Caco-2 (cell line): ENCODE measurements around the gene JMJD6. TPM values are rescaled to one million over a fixed set of nuclear protein-coding genes. Genes with fewer than 3 reads are reported as not detected.

ENCODE experiments used
- BruUV-seq: library from RNA; stranded (reverse); fragments of 400-500 nt; replicated peaks from 2 replicates; lab custom pipeline; 2021; lab: Mats Ljungman, UMichigan
- CTCF ChIA-PET: fragments of 300-600 bp; sonication (Branson Sonifier 250); formaldehyde crosslinking; loops from one replicate; lab custom pipeline; 2022; ENCODE audit warnings: antibody characterized with exemption; lab: Charles Lee
- POLR2A ChIA-PET: fragments of 300-600 bp; sonication (Branson Sonifier 250); formaldehyde crosslinking; loops from one replicate; lab custom pipeline; 2022; ENCODE audit warnings: antibody characterized with exemption; lab: Charles Lee
- DNase-seq, 2 experiments: peaks; one replicate each; pipeline versions ENCODE4 v3.0.0 to v3.0.0-alpha.2; 2020 to 2022
- H3K27me3 ChIP-seq: replicated peaks from 2 replicates; pipeline ENCODE4 v1.6.0; 2011; ENCODE audit warnings: low read length; ENCODE audit not compliant: control insufficient read depth, insufficient read depth
- H3K36me3 ChIP-seq: 2 replicates; pipeline ENCODE4 v1.5.1; 2011; ENCODE audit warnings: low read length; ENCODE audit not compliant: control insufficient read depth, insufficient read depth
- H3K4me1 ChIP-seq: fragments of 250-450 bp; sonication (Bioruptor Pico); 2 replicates; pipeline ENCODE4 v1.5.1; 2020; ENCODE audit warnings: mild to moderate bottlenecking
- H3K4me3 ChIP-seq: 2 replicates; pipeline ENCODE4 v1.5.1; 2011; ENCODE audit warnings: low read depth, mild to moderate bottlenecking, control low read depth, low read length
- H3K9me3 ChIP-seq: fragments of 250-450 bp; sonication (Bioruptor Pico); 2 replicates; pipeline ENCODE4 v1.5.1; 2020; ENCODE audit warnings: mild to moderate bottlenecking, moderate library complexity
- H3K27ac Mint-ChIP-seq: one replicate; pipeline ENCODE4 v1.8.0; 2022; ENCODE audit warnings: mixed read lengths; ENCODE audit not compliant: unreplicated experiment
- H3K27me3 Mint-ChIP-seq: one replicate; pipeline ENCODE4 v1.8.0; 2022; ENCODE audit warnings: mixed read lengths; ENCODE audit not compliant: insufficient read depth, unreplicated experiment
- H3K36me3 Mint-ChIP-seq: one replicate; pipeline ENCODE4 v1.8.0; 2022; ENCODE audit warnings: mild to moderate bottlenecking, mixed read lengths; ENCODE audit not compliant: insufficient read depth, unreplicated experiment
- H3K4me1 Mint-ChIP-seq: one replicate; pipeline ENCODE4 v1.8.0; 2022; ENCODE audit warnings: low read depth, mixed read lengths; ENCODE audit not compliant: unreplicated experiment
- H3K4me3 Mint-ChIP-seq: one replicate; pipeline ENCODE4 v1.8.0; 2022; ENCODE audit warnings: mild to moderate bottlenecking, moderate library complexity, mixed read lengths; ENCODE audit not compliant: unreplicated experiment
- H3K9me3 Mint-ChIP-seq: one replicate; pipeline ENCODE4 v1.8.0; 2022; ENCODE audit warnings: mixed read lengths; ENCODE audit not compliant: unreplicated experiment
- intact Hi-C: fragments of 100-400 bp; cut with micrococcal nuclease; formaldehyde crosslinking; loops from one replicate; pipeline ENCODE4 v1.10.0; 2022; ENCODE audit not compliant: unreplicated experiment
- total RNA-seq: library from RNA; stranded (reverse); gene quantifications from 2 replicates; pipeline ENCODE4 v1.2.3, GENCODE V29; 2022
- TF ChIP-seq, protein P1 (sequence below), 2 experiments: fragments of 200-600 bp in 1 of 2; IDR thresholded peaks; 1 replicate in 1 of 2; 2 replicates in 1 of 2; pipeline versions ENCODE4 v1.5.1 to v1.8.0; 2011 to 2022; ENCODE audit warnings: antibody characterized with exemption in 1 of 2, control low read depth in 1 of 2, inconsistent platforms in 1 of 2, low read depth in 1 of 2, low read length in 1 of 2, mild to moderate bottlenecking in 1 of 2, moderate library complexity in 1 of 2; ENCODE audit not compliant: insufficient read depth in 1 of 2, severe bottlenecking in 1 of 2, unreplicated experiment in 1 of 2

JMJD6 gene
- total RNA-seq, 1 experiment from 2014 or later, result 37.4 TPM

DNA sequence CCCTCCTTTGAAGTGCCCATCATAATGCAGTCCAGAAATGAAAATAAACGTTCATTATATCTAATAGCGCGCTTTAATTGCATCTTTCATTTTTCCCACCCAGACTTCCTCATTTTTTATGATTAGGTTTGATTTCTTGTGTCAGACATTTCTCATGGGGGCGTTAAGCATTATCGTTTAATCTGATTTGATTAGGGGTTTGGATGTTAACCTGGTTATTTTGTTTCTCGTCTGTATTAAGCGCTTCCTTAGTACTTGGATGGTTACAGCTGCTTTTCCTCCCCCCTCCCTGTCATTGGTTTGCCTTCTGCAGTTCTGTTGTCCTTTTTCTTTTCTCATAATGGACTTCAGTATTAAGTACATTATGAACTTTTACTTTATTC, 12.1 kb upstream of the JMJD6 start:
- no peak for DNase-seq
- no peaks in the 10 kb centered on the region for H3K9me3 Mint-ChIP-seq
- TF ChIP-seq, protein P1, sequence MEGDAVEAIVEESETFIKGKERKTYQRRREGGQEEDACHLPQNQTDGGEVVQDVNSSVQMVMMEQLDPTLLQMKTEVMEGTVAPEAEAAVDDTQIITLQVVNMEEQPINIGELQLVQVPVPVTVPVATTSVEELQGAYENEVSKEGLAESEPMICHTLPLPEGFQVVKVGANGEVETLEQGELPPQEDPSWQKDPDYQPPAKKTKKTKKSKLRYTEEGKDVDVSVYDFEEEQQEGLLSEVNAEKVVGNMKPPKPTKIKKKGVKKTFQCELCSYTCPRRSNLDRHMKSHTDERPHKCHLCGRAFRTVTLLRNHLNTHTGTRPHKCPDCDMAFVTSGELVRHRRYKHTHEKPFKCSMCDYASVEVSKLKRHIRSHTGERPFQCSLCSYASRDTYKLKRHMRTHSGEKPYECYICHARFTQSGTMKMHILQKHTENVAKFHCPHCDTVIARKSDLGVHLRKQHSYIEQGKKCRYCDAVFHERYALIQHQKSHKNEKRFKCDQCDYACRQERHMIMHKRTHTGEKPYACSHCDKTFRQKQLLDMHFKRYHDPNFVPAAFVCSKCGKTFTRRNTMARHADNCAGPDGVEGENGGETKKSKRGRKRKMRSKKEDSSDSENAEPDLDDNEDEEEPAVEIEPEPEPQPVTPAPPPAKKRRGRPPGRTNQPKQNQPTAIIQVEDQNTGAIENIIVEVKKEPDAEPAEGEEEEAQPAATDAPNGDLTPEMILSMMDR (IDR thresholded peaks at IDR 0.05; ENCODE audit: insufficient read depth in 1 of 2, low read depth in 1 of 2, low read length in 1 of 2, severe bottlenecking in 1 of 2, unreplicated experiment in 1 of 2), result no peak
- H3K4me1 Mint-ChIP-seq, result peaks cover 21% of the 10 kb centered on the region
- H3K27me3 ChIP-seq, result no peaks in the 10 kb centered on the region
- H3K27me3 Mint-ChIP-seq, result no peaks in the 10 kb centered on the region
- BruUV-seq, result TSS peak; percentile 65
- intact Hi-C loops, result loop anchor here (2.0 kb wide), 1 partner anchor 42 kb away; no protein-coding TSS in a partner anchor
- H3K9me3 ChIP-seq, result no peaks in the 10 kb centered on the region
- H3K4me3 ChIP-seq, result peak overlapping the region; percentile 64
- peaks cover 10% of the 10 kb centered on the region for H3K36me3 ChIP-seq
- CTCF ChIA-PET, result interaction anchor here (1.3 kb wide), 1 partner anchor 11 kb away, joined by 7 read pairs; the partner anchor contains the start of gene METTL23
- peaks cover 16% of the 10 kb centered on the region for H3K4me1 ChIP-seq
- POLR2A ChIA-PET, result interaction anchor here (0.5 to 1.1 kb wide), 4 partner anchors 11 to 181 kb away, joined by 3 to 9 read pairs (median 4); no protein-coding TSS in a partner anchor
- peaks cover 63% of the 10 kb centered on the region for H3K36me3 Mint-ChIP-seq
- H3K27ac Mint-ChIP-seq, result peak overlapping the region; percentile 96
- peak overlapping the region; percentile 96 for H3K4me3 Mint-ChIP-seq

DNA sequence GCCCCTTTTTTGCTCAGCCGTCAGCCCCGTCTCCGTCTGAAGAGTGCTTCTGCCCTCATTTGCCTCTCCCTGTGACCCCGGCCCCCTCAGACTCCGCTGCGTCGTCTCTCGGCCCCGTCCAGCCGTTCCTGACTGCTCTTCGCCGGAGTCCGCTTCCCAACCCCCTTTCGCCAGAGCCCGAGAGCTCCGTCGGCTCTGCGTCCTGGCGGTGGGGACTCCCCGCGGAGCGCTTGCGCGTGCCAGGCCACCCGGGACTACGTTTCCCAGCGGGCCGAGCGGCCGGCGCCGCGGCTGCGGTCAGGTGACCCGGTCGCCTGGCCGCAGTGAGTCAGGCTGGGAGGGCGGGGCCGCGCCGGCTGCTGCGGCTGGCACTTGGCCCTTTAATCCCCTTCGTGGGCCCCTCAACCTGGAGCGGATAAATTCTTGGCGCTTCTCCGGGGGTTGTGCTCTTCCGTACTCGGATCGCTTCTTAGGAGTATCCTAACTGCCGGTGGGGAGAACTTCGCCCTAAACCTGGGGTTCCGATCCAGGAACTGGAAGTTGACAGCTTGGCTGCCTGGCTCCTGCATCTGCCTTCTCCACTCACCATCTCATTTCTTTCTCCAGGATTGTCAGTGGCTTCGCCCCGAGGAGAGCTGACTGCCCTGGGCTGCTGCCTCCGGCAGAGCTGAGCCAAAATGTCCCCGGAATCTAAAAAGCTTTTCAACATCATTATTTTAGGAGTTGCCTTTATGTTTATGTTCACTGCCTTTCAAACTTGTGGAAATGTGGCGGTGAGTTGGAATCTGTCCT, 11.5 kb upstream of the JMJD6 start, which contains the start of gene MFSD11:
Gene MFSD11, plus strand, starts transcription at position 444 of the 792 bp plus-strand sequence. Its CDS starts 234 bp downstream, at position 678.
- peak within 1 kb of the TSS; percentile 96 for H3K4me3 Mint-ChIP-seq
- CTCF ChIA-PET, result interaction anchor here (1.3 kb wide), 1 partner anchor 10 kb away, joined by 7 read pairs; the partner anchor contains the start of gene METTL23
- H3K9me3 Mint-ChIP-seq, result no peaks in the 10 kb centered on the region
- POLR2A ChIA-PET, result interaction anchor here (0.5 to 1.6 kb wide), 9 partner anchors 8 to 1307 kb away, joined by 3 to 9 read pairs (median 3); no protein-coding TSS in a partner anchor
- H3K27ac Mint-ChIP-seq, result peak within 1 kb of the TSS; percentile 96
- H3K36me3 ChIP-seq, result peaks cover 11% of the 10 kb centered on the region
- intact Hi-C loops, result loop anchor here (1.0 to 2.0 kb wide), 2 partner anchors 27 to 43 kb away; no protein-coding TSS in a partner anchor
- DNase-seq, result peak; percentile 94 to 97
- peaks cover 18% of the 10 kb centered on the region for H3K4me1 ChIP-seq
- H3K36me3 Mint-ChIP-seq, result peaks cover 69% of the 10 kb centered on the region
- TF ChIP-seq, protein P1 (IDR thresholded peaks at IDR 0.05; ENCODE audit: insufficient read depth in 1 of 2, low read depth in 1 of 2, low read length in 1 of 2, severe bottlenecking in 1 of 2, unreplicated experiment in 1 of 2), result no peak
- no peaks in the 10 kb centered on the region for H3K27me3 ChIP-seq
- peaks cover 21% of the 10 kb centered on the region for H3K4me1 Mint-ChIP-seq
- H3K9me3 ChIP-seq, result no peaks in the 10 kb centered on the region
- no TSS peak for BruUV-seq
- H3K27me3 Mint-ChIP-seq, result no peaks in the 10 kb centered on the region
- H3K4me3 ChIP-seq, result peak within 1 kb of the TSS; percentile 97

DNA sequence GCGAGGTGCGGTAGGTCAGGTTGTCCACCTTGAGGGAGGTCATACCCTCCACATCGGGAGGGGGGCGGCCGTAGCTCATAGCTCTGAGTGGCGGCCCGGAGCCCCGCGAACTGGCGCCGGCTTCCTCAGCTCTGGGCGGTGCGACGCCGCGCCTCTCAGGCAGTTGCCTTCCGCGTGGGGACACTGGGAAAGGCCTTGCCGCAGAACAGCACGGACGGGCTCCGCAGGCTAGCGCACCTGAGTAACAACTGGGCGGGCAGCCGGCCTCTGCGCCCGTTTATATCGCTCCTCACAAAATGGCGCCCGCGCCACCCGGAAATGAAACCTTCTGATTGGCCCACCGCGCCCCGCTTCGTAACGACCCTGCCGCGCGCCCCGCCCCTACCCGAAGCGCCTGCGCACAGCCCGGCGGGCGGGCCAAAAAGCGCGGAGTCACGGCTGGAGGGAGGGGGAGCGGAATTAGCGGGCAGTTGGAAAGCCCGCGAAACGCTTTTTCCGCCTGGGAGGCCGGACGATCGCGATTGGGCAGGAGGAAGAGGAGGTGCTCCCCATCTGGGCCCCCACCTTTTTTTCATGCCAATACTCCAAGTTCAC, 10.8 kb upstream of the JMJD6 start, which contains the start of gene SRSF2:
Gene SRSF2, minus strand, starts transcription at position 250 of the 594 bp plus-strand sequence. Its CDS starts 171 bp downstream, at position 79.
- intact Hi-C loops, result loop anchor here (1.0 kb wide), 1 partner anchor 26 kb away; no protein-coding TSS in a partner anchor
- no TSS peak for BruUV-seq

More for the DNA sequence above, 10.8 kb upstream of the JMJD6 start, which contains the start of gene SRSF2:
- Mint-ChIP-seq H3K9me3 (no peaks in the 10 kb centered on the region), H3K4me1 (peaks cover 21% of the 10 kb centered on the region), H3K27me3 (no peaks in the 10 kb centered on the region), H3K27ac (peak within 1 kb of the TSS; percentile 96), H3K36me3 (peaks cover 76% of the 10 kb centered on the region), H3K4me3 (peak within 1 kb of the TSS; percentile 96)
- Histone ChIP-seq H3K9me3 (no peaks in the 10 kb centered on the region), H3K4me3 (peak within 1 kb of the TSS; percentile 97), H3K27me3 (no peaks in the 10 kb centered on the region), H3K36me3 (peaks cover 11% of the 10 kb centered on the region), H3K4me1 (peaks cover 18% of the 10 kb centered on the region)
- TF ChIP-seq, protein P1 (IDR thresholded peaks at IDR 0.05; ENCODE audit: insufficient read depth in 1 of 2, low read depth in 1 of 2, low read length in 1 of 2, severe bottlenecking in 1 of 2, unreplicated experiment in 1 of 2), result no peak
- CTCF ChIA-PET, result interaction anchor here (0.7 kb wide), 1 partner anchor 10 kb away, joined by 3 read pairs; no protein-coding TSS in a partner anchor
- peak; percentile 99 for DNase-seq
- POLR2A ChIA-PET, result interaction anchor here (0.6 to 1.6 kb wide), 8 partner anchors 8 to 1306 kb away, joined by 3 to 9 read pairs (median 3); no protein-coding TSS in a partner anchor
